HCT116 (cell line): ENCODE measurements around the gene ARID5B. TPM values are rescaled to one million over a fixed set of nuclear protein-coding genes. Genes with fewer than 3 reads are reported as not detected.

Source experiments
- ATAC-seq: fragments of 200-7000 bp; cut with Tn5 transposase; 2 replicates; pipeline ENCODE4 v1.9.1; 2020; ENCODE audit warnings: mild to moderate bottlenecking, moderate library complexity
- BruUV-seq: library from RNA; stranded (reverse); fragments of 400-500 nt; replicated peaks from 2 replicates; lab custom pipeline; 2021; lab: Mats Ljungman, UMichigan
- CTCF ChIA-PET: fragments of 300-600 bp; sonication (Branson Sonifier 250); formaldehyde crosslinking; loops from one replicate; lab custom pipeline; 2021; ENCODE audit warnings: antibody characterized with exemption; lab: Charles Lee
- POLR2A ChIA-PET: fragments of 300-600, 350-600 bp; sonication (Branson Sonifier 250); formaldehyde crosslinking; loops from one replicate; lab custom pipeline; 2021; ENCODE audit warnings: antibody characterized with exemption; lab: Charles Lee
- RAD21 ChIA-PET, 2 experiments: fragments of 300-600 bp; sonication (Branson Sonifier 250); formaldehyde crosslinking; loops; one replicate each; lab custom pipeline; 2023; ENCODE audit warnings: low total read pairs in 2 of 2; ENCODE audit not compliant: uncharacterized antibody in 2 of 2, unreplicated experiment in 2 of 2, low non-redundant PET in 1 of 2; lab: Charles Lee
- DNase-seq: peaks from one replicate; pipeline ENCODE4 v3.0.0-alpha.2; 2010; ENCODE audit warnings: low read depth, low spot score
- H2AFZ ChIP-seq: fragments of 200-600 bp; shearing (Covaris generic), sonication (generic); 2 replicates; pipeline ENCODE4 v1.6.1; 2017; ENCODE audit warnings: low read depth, mixed run types, mixed read lengths, antibody characterized with exemption, low read length; ENCODE audit not compliant: poor library complexity, severe bottlenecking
- H3K27ac ChIP-seq: 2 replicates; pipeline ENCODE4 v1.5.1; 2012; ENCODE audit warnings: low read depth, low read length
- H3K27me3 ChIP-seq: fragments of 200-600 bp; sonication (generic); 2 replicates; pipeline ENCODE4 v1.6.1; 2016; ENCODE audit warnings: mixed run types, low read length, mixed read lengths; ENCODE audit not compliant: insufficient read depth
- H3K36me3 ChIP-seq, 2 experiments: fragments of 200-500 bp in 1 of 2; fragments of 200-600 bp in 1 of 2; sonication (Bioruptor generic) in 1 of 2; sonication (generic) in 1 of 2; 2 replicates each; pipeline versions ENCODE4 v1.5.1 to v1.6.1; 2014 to 2016; ENCODE audit warnings: low read length in 2 of 2, inconsistent platforms in 1 of 2, mixed read lengths in 1 of 2, mixed run types in 1 of 2; ENCODE audit not compliant: insufficient read depth in 2 of 2, control insufficient read depth in 1 of 2
- H3K4me1 ChIP-seq, 2 experiments: fragments of 200-600 bp in 1 of 2; sonication (generic) in 1 of 2; 2 replicates each; pipeline versions ENCODE4 v1.5.1 to v1.6.1; 2012 to 2017; ENCODE audit warnings: low read length in 2 of 2, inconsistent platforms in 1 of 2, mild to moderate bottlenecking in 1 of 2, mixed read lengths in 1 of 2, mixed run types in 1 of 2, moderate library complexity in 1 of 2; ENCODE audit not compliant: insufficient read depth in 2 of 2, control insufficient read depth in 1 of 2
- H3K4me2 ChIP-seq: fragments of 200-600 bp; sonication (generic); 2 replicates; pipeline ENCODE4 v1.6.1; 2017; ENCODE audit warnings: mixed run types, low read length, mixed read lengths
- H3K4me3 ChIP-seq, 2 experiments: fragments of 200-600 bp in 1 of 2; sonication (generic) in 1 of 2; replicated peaks in 1 of 2; 2 replicates each; pipeline ENCODE4 v1.5.1; 2011 to 2016; ENCODE audit warnings: low read length in 2 of 2, control low read depth in 1 of 2, low read depth in 1 of 2, mild to moderate bottlenecking in 1 of 2, mixed read lengths in 1 of 2, mixed run types in 1 of 2
- H3K79me2 ChIP-seq: fragments of 200-600 bp; sonication (generic); 2 replicates; pipeline ENCODE4 v1.6.1; 2017; ENCODE audit warnings: mild to moderate bottlenecking, mixed run types, low read length, moderate library complexity, mixed read lengths; ENCODE audit not compliant: insufficient read depth
- H3K9ac ChIP-seq: fragments of 200-600 bp; sonication (generic); 2 replicates; pipeline ENCODE4 v1.6.1; 2016; ENCODE audit warnings: low read length, mixed read lengths
- H3K9me2 ChIP-seq: fragments of 200-600 bp; sonication (generic), shearing (Covaris generic); 2 replicates; pipeline ENCODE4 v1.6.1; 2017; ENCODE audit warnings: mixed run types, mild to moderate bottlenecking, moderate library complexity; ENCODE audit not compliant: insufficient read depth
- H3K9me3 ChIP-seq, 2 experiments: fragments of 200-500 bp in 1 of 2; fragments of 200-600 bp in 1 of 2; sonication (Bioruptor generic) in 1 of 2; sonication (generic) in 1 of 2; 2 replicates each; pipeline ENCODE4 v1.6.1; 2014 to 2017; ENCODE audit warnings: low read length in 2 of 2, mixed read lengths in 2 of 2, inconsistent platforms in 1 of 2, low read depth in 1 of 2, mild to moderate bottlenecking in 1 of 2, mixed run types in 1 of 2, moderate library complexity in 1 of 2; ENCODE audit not compliant: control insufficient read depth in 1 of 2, insufficient read depth in 1 of 2
- H4K20me1 ChIP-seq: fragments of 200-600 bp; sonication (generic), shearing (Covaris generic); 2 replicates; pipeline ENCODE4 v1.6.1; 2017; ENCODE audit warnings: mixed run types, mild to moderate bottlenecking, moderate library complexity; ENCODE audit not compliant: insufficient read depth
- ATF3 ChIP-seq: IDR thresholded peaks from 2 replicates; pipeline ENCODE4 v1.6.1; 2012
- POLR2A ChIP-seq: IDR thresholded peaks from 2 replicates; pipeline ENCODE4 v1.7.0; 2011; ENCODE audit warnings: borderline replicate concordance; ENCODE audit not compliant: insufficient read depth, insufficient read length; ENCODE audit errors: extremely low read depth
- REST ChIP-seq: IDR thresholded peaks from 2 replicates; pipeline ENCODE4 v1.6.1; 2012; ENCODE audit warnings: low read depth
- SIN3A ChIP-seq: IDR thresholded peaks from 2 replicates; pipeline ENCODE4 v1.6.1; 2012; ENCODE audit warnings: low read depth
- SRF ChIP-seq: IDR thresholded peaks from 2 replicates; pipeline ENCODE4 v1.6.1; 2012; ENCODE audit warnings: low read depth
- TCF7L2 ChIP-seq: IDR thresholded peaks from 2 replicates; pipeline ENCODE4 v1.7.0; 2011; ENCODE audit warnings: borderline replicate concordance, inconsistent platforms; ENCODE audit not compliant: insufficient read depth, insufficient read length; ENCODE audit errors: extremely low read depth
- ZNF274 ChIP-seq: fragments of 200-500 bp; sonication (Bioruptor generic); IDR thresholded peaks from 2 replicates; pipeline ENCODE4 v1.6.1; 2014; ENCODE audit warnings: mild to moderate bottlenecking, low read depth, low read length, inconsistent platforms
- intact Hi-C: fragments of 100-400 bp; cut with micrococcal nuclease; formaldehyde crosslinking; loops from 2 replicates; pipeline ENCODE4 v1.10.0; 2022
- total RNA-seq: library from RNA; stranded (reverse); gene quantifications from one replicate; pipeline ENCODE4 v1.2.1, GENCODE V29; 2021; ENCODE audit not compliant: unreplicated experiment
- TF ChIP-seq, protein P1 (sequence below): IDR thresholded peaks from 2 replicates; pipeline ENCODE4 v1.6.1; 2012
- TF ChIP-seq, protein P2 (sequence below): IDR thresholded peaks from 2 replicates; pipeline ENCODE4 v1.6.1; 2011; ENCODE audit warnings: mild to moderate bottlenecking, low read length, moderate library complexity; ENCODE audit not compliant: insufficient replicate concordance; ENCODE audit errors: extremely low read depth
- TF ChIP-seq, protein P3 (sequence below), 3 experiments: fragments of 200-600 bp in 1 of 3; sonication (generic) in 1 of 3; IDR thresholded peaks in 2 of 3; conservative IDR thresholded peaks in 1 of 3; 2 replicates each; pipeline ENCODE4 v1.5.1; 2012 to 2017; ENCODE audit warnings: low read depth in 2 of 3, low read length in 2 of 3, antibody characterized with exemption in 1 of 3, borderline replicate concordance in 1 of 3, control low read depth in 1 of 3, mild to moderate bottlenecking in 1 of 3, mixed read lengths in 1 of 3, mixed run types in 1 of 3, moderate library complexity in 1 of 3; ENCODE audit not compliant: insufficient read depth in 1 of 3

The ARID5B gene
- total RNA-seq, 1 experiment from 2014 or later: 4.7 TPM

GRCh38 chr10:61921143-61921542 lies 19.6 kb downstream of the ARID5B start:
- TF ChIP-seq SRF (no peak), POLR2A (no peak), TCF7L2 (no peak)
- TF ChIP-seq, protein P1, sequence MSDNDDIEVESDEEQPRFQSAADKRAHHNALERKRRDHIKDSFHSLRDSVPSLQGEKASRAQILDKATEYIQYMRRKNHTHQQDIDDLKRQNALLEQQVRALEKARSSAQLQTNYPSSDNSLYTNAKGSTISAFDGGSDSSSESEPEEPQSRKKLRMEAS: no peak
- Histone ChIP-seq H3K4me1 (no peaks in the 10 kb centered on the region), H3K4me3 (no peak overlapping the region), H3K9me2 (no peaks in the 10 kb centered on the region), H3K27ac (no peak overlapping the region), H3K27me3 (no peaks in the 10 kb centered on the region), H3K36me3 (no peaks in the 10 kb centered on the region), H3K4me2 (no peak overlapping the region), H3K79me2 (no peaks in the 10 kb centered on the region), H2AFZ (no peak overlapping the region), H3K9me3 (no peaks in the 10 kb centered on the region), H3K9ac (no peak overlapping the region), H4K20me1 (no peaks in the 10 kb centered on the region)
- no TSS peak for BruUV-seq
- DNase-seq (no peak), ATAC-seq (no peak)
- RAD21 ChIA-PET: no interaction called here
- intact Hi-C loops: no loop called here
- CTCF ChIA-PET: no interaction called here
- POLR2A ChIA-PET: no interaction called here

DNA sequence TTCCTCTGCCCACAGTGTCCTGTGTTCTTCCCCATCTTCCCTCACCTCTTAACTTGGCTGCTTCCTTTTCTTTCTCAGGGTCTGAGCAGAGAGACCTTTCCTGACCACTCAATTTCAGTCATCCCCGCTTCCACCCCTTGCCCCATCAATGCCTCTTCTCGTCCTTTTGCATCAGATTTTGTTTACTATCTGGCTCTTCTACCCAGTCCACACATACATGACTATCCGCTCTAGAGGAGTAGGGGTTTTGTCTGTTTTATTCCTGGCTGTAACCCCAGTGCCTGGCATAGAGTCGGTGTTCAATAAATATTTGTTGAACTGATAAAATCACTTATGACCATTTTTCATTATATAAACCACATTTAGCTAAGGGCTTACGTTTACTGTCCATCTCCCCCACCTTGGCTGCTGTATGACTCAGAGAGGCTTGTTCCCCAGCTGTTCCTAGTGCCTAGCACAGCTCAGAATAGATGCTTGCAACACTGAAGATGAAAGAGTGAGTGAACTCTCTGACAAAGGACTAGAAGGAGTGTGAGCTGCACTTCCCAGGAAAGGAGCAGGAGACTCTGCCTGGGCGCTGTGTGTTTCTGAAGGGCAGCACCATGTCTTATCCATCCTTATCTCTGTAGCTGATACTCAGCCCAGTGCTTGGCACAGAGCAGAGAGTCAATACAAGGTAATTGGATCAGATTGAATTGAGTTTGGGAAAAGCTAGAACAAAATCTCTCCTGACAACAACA lies 21.9 kb downstream of the ARID5B start:
- intact Hi-C loops: no loop called here
- POLR2A ChIA-PET: interaction anchor here (0.7 kb wide), 1 partner anchor 22 kb away, joined by 3 read pairs; the partner anchor contains the start of gene ARID5B
- RAD21 ChIA-PET: no interaction called here
- no peak overlapping the region for H3K4me3 ChIP-seq
- no peak overlapping the region for H3K9ac ChIP-seq
- no peak overlapping the region for H3K27ac ChIP-seq
- no peaks in the 10 kb centered on the region for H4K20me1 ChIP-seq
- H3K4me1 ChIP-seq: no peaks in the 10 kb centered on the region
- ATAC-seq (no peak), DNase-seq (no peak)
- no peak overlapping the region for H3K4me2 ChIP-seq
- no peaks in the 10 kb centered on the region for H3K36me3 ChIP-seq
- H3K79me2 ChIP-seq: no peaks in the 10 kb centered on the region
- CTCF ChIA-PET: no interaction called here
- no peaks in the 10 kb centered on the region for H3K9me2 ChIP-seq
- no peak for TF ChIP-seq REST
- no peak for TF ChIP-seq SIN3A
- TF ChIP-seq, protein P2, sequence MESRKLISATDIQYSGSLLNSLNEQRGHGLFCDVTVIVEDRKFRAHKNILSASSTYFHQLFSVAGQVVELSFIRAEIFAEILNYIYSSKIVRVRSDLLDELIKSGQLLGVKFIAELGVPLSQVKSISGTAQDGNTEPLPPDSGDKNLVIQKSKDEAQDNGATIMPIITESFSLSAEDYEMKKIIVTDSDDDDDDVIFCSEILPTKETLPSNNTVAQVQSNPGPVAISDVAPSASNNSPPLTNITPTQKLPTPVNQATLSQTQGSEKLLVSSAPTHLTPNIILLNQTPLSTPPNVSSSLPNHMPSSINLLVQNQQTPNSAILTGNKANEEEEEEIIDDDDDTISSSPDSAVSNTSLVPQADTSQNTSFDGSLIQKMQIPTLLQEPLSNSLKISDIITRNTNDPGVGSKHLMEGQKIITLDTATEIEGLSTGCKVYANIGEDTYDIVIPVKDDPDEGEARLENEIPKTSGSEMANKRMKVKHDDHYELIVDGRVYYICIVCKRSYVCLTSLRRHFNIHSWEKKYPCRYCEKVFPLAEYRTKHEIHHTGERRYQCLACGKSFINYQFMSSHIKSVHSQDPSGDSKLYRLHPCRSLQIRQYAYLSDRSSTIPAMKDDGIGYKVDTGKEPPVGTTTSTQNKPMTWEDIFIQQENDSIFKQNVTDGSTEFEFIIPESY: no peak
- TF ChIP-seq, protein P3, sequence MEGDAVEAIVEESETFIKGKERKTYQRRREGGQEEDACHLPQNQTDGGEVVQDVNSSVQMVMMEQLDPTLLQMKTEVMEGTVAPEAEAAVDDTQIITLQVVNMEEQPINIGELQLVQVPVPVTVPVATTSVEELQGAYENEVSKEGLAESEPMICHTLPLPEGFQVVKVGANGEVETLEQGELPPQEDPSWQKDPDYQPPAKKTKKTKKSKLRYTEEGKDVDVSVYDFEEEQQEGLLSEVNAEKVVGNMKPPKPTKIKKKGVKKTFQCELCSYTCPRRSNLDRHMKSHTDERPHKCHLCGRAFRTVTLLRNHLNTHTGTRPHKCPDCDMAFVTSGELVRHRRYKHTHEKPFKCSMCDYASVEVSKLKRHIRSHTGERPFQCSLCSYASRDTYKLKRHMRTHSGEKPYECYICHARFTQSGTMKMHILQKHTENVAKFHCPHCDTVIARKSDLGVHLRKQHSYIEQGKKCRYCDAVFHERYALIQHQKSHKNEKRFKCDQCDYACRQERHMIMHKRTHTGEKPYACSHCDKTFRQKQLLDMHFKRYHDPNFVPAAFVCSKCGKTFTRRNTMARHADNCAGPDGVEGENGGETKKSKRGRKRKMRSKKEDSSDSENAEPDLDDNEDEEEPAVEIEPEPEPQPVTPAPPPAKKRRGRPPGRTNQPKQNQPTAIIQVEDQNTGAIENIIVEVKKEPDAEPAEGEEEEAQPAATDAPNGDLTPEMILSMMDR (IDR thresholded peaks at IDR 0.05 in 2 of 3, conservative IDR thresholded peaks at IDR 0.05 in 1 of 3; ENCODE audit: borderline replicate concordance in 1 of 3, insufficient read depth in 1 of 3, low read depth in 2 of 3, low read length in 2 of 3): no peak
- no peak for TF ChIP-seq ZNF274
- TF ChIP-seq ATF3: no peak
- no peak overlapping the region for H2AFZ ChIP-seq
- BruUV-seq: no TSS peak
- no peaks in the 10 kb centered on the region for H3K27me3 ChIP-seq
- no peaks in the 10 kb centered on the region for H3K9me3 ChIP-seq
